Endothelial cell of umbilical vein (primary cell): ENCODE results near the gene PITPNM3. TPM values are rescaled to one million over a fixed set of nuclear protein-coding genes. Genes with fewer than 3 reads are reported as not detected.

Source experiments
- BruUV-seq: library from RNA; stranded (reverse); fragments of 400-500 nt; replicated peaks from 2 replicates; lab custom pipeline; 2021; lab: Mats Ljungman, UMichigan
- CTCF ChIA-PET: fragments of 300-600, 350-600 bp; sonication (Branson Sonifier 250); formaldehyde crosslinking; loops from one replicate; lab custom pipeline; 2021; ENCODE audit warnings: antibody characterized with exemption, inconsistent platforms; lab: Charles Lee
- POLR2A ChIA-PET: fragments of 300-600, 350-600 bp; sonication (Branson Sonifier 250); formaldehyde crosslinking; loops from one replicate; lab custom pipeline; 2021; ENCODE audit warnings: antibody characterized with exemption, inconsistent platforms; lab: Charles Lee
- DNase-seq: peaks from one replicate; pipeline ENCODE4 v3.0.0-alpha.2; 2011; ENCODE audit warnings: low read depth, low spot score
- FAIRE-seq: peaks from 2 replicates; lab custom pipeline; 2011; peaks lifted over from hg19 to GRCh38; lab: Jason Lieb, UNC
- H2AFZ ChIP-seq: 2 replicates; pipeline ENCODE4 v1.6.0; 2012; ENCODE audit warnings: low read depth, low read length, control low read depth, inconsistent platforms
- H3K27ac ChIP-seq: 2 replicates; pipeline ENCODE4 v1.5.1; 2011; ENCODE audit warnings: low read depth, mild to moderate bottlenecking, control low read depth, low read length, moderate library complexity; ENCODE audit not compliant: insufficient read depth
- H3K27me3 ChIP-seq, 2 experiments: 2 replicates each; pipeline versions ENCODE4 v1.6.0 to v1.6.1; 2011; ENCODE audit warnings: low read length in 2 of 2, mixed read lengths in 1 of 2; ENCODE audit not compliant: control insufficient read depth in 2 of 2, insufficient read depth in 2 of 2
- H3K36me3 ChIP-seq, 2 experiments: 2 replicates in 1 of 2; 3 replicates in 1 of 2; pipeline ENCODE4 v1.5.1; 2011; ENCODE audit warnings: low read length in 2 of 2, mild to moderate bottlenecking in 1 of 2, moderate library complexity in 1 of 2; ENCODE audit not compliant: control insufficient read depth in 2 of 2, insufficient read depth in 2 of 2; ENCODE audit errors: extremely low read depth in 1 of 2
- H3K4me1 ChIP-seq: 3 replicates; pipeline ENCODE4 v1.5.1; 2011; ENCODE audit warnings: mild to moderate bottlenecking, low read length; ENCODE audit not compliant: control insufficient read depth, insufficient read depth; ENCODE audit errors: extremely low read depth
- H3K4me2 ChIP-seq: 2 replicates; pipeline ENCODE4 v1.6.1; 2011; ENCODE audit warnings: low read length, control low read depth, mixed read lengths; ENCODE audit not compliant: insufficient read depth
- H3K4me3 ChIP-seq, 3 experiments: fragments of 200-600 bp in 1 of 3; sonication (generic), shearing (Covaris generic) in 1 of 3; replicated peaks in 1 of 3; 2 replicates each; pipeline ENCODE4 v1.5.1; 2011 to 2016; ENCODE audit warnings: control low read depth in 3 of 3, low read length in 3 of 3, mild to moderate bottlenecking in 2 of 3, inconsistent platforms in 1 of 3, low read depth in 1 of 3, moderate library complexity in 1 of 3; ENCODE audit not compliant: insufficient read depth in 1 of 3
- H3K79me2 ChIP-seq: 2 replicates; pipeline ENCODE4 v1.6.0; 2012; ENCODE audit warnings: low read length, inconsistent platforms; ENCODE audit not compliant: control insufficient read depth, insufficient read depth
- H3K9ac ChIP-seq: replicated peaks from 2 replicates; pipeline ENCODE3; 2011; ENCODE audit warnings: low read length, control low read depth; ENCODE audit not compliant: insufficient read depth; ENCODE audit errors: extremely low read depth
- H3K9me1 ChIP-seq: replicated peaks from 3 replicates; pipeline ENCODE4 v1.6.0; 2011; ENCODE audit warnings: mild to moderate bottlenecking, low read length; ENCODE audit not compliant: control insufficient read depth, insufficient read depth; ENCODE audit errors: extremely low read depth
- H3K9me3 ChIP-seq: replicated peaks from 2 replicates; pipeline ENCODE4 v1.5.1; 2012; ENCODE audit warnings: low read length, inconsistent platforms; ENCODE audit not compliant: control insufficient read depth, insufficient read depth
- H4K20me1 ChIP-seq: replicated peaks from 2 replicates; pipeline ENCODE3; 2011; ENCODE audit warnings: mild to moderate bottlenecking, low read length; ENCODE audit not compliant: control insufficient read depth, insufficient read depth; ENCODE audit errors: extremely low read depth
- EZH2 ChIP-seq: IDR thresholded peaks from 2 replicates; pipeline ENCODE4 v1.6.1; 2012; ENCODE audit warnings: borderline replicate concordance, low read depth, mild to moderate bottlenecking, moderate library complexity, low read length, inconsistent platforms; ENCODE audit not compliant: severe bottlenecking
- FOS ChIP-seq: IDR thresholded peaks from 2 replicates; pipeline ENCODE4 v1.6.1; 2011; ENCODE audit warnings: mild to moderate bottlenecking, low read length, moderate library complexity, borderline replicate concordance; ENCODE audit not compliant: insufficient read depth
- GATA2 ChIP-seq: IDR thresholded peaks from 2 replicates; pipeline ENCODE4 v1.7.0; 2011; ENCODE audit warnings: low read depth, mild to moderate bottlenecking, moderate library complexity, mixed read lengths, low read length; ENCODE audit not compliant: insufficient read length, insufficient read depth
- JUN ChIP-seq: IDR thresholded peaks from 2 replicates; pipeline ENCODE4 v1.6.1; 2011; ENCODE audit warnings: borderline replicate concordance, low read depth; ENCODE audit not compliant: insufficient read length, insufficient read depth
- MYC ChIP-seq: IDR thresholded peaks from one replicate; pipeline ENCODE4 v1.6.1; 2011; ENCODE audit warnings: mild to moderate bottlenecking, low read depth, low read length
- POLR2A ChIP-seq: IDR thresholded peaks from 2 replicates; pipeline ENCODE4 v1.6.1; 2012; ENCODE audit warnings: low read depth, mild to moderate bottlenecking, control low read depth, low read length
- POLR2AphosphoS5 ChIP-seq: IDR thresholded peaks from 2 replicates; pipeline ENCODE4 v1.6.1; 2012; ENCODE audit warnings: low read depth, mild to moderate bottlenecking, control low read depth, low read length, moderate library complexity; ENCODE audit not compliant: insufficient read depth
- dilution Hi-C: fragments of 300-500 bp; cut with MboI; formaldehyde crosslinking; loops from one replicate; pipeline ENCODE4 v1.15.0; 2019; ENCODE audit warnings: low sequenced_read_pairs; ENCODE audit not compliant: extremely low pct_ligation_motif_present
- intact Hi-C: fragments of 100-400 bp; cut with micrococcal nuclease; formaldehyde crosslinking; loops from one replicate; pipeline ENCODE4 v1.10.0; 2022
- polyA plus RNA-seq, 4 experiments: library from polyadenylated mRNA; depleted of rRNA in 3 of 4; stranded (reverse) in 3 of 4; unstranded in 1 of 4; fragments of >200 nt; gene quantifications; 2 replicates each; pipeline versions ENCODE4 v1.2.1 to v1.2.3, GENCODE V29; 2011 to 2012; ENCODE audit warnings: missing spikeins in 1 of 4
- total RNA-seq: library from RNA; stranded (reverse); gene quantifications from 2 replicates; pipeline ENCODE4 v1.2.3, GENCODE V29; 2021
- TF ChIP-seq, protein P1 (sequence below): IDR thresholded peaks from 2 replicates; pipeline ENCODE4 v1.6.1; 2011; ENCODE audit not compliant: insufficient read depth, insufficient read length
- TF ChIP-seq, protein P2 (sequence below), 2 donors: IDR thresholded peaks; 1 replicate in 1 of 2; 2 replicates in 1 of 2; pipeline ENCODE4 v1.5.1; 2011; ENCODE audit warnings: low read length in 2 of 2, mild to moderate bottlenecking in 2 of 2, moderate library complexity in 2 of 2, control low read depth in 1 of 2, inconsistent platforms in 1 of 2, low read depth in 1 of 2; ENCODE audit not compliant: insufficient read depth in 1 of 2; ENCODE audit errors: extremely low read depth in 1 of 2

Gene PITPNM3
- total and polyA plus RNA-seq, 2 donors (not counting 3 experiments of a cell fraction or from before 2014, with no cell fraction given) = 1.0 to 1.9 TPM

DNA sequence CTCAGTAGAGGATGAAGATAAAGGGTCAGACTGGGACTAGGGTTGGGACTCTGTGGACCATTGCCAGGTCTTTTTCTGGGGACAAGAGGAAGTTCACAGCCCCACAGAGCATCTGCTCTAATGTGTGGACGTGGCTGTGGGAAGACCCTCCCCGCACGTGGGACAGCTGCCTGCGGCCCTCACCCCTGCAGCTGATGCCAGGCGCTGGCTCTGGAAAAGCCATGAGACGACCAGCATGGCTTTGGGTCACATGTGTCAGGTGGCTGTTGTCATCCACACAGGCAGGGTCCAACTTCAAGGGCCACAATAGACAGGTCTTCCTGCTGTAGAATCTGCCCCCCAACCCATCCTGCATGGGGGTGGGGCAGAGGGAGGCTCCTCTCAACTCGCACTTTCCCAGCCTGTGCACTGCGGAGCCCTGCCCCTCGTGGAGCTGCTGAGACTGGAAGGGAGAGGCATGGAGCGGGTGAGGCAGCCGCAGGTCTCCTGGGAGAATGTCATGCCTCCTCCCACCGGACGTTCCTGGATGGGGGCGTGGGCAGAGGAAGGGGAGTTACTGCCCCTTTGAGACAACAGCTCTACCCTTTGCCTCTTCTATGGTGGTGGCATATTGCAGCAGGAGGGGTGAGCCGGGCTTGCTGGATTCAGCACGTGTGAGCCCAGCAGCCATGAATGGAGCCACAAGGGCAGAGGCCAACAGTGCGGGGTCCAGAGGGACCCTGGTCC lies 58.7 kb downstream of the PITPNM3 start:
- CTCF ChIA-PET = interaction anchor here (1.0 to 1.2 kb wide), 2 partner anchors 12 to 25 kb away, joined by 3 read pairs; no protein-coding TSS in a partner anchor
- intact Hi-C loops = no loop called here

More for the DNA sequence above, 58.7 kb downstream of the PITPNM3 start:
- H3K4me3 ChIP-seq = no peak overlapping the region
- no peak for TF ChIP-seq JUN
- no peak for TF ChIP-seq GATA2
- TF ChIP-seq FOS = no peak
- TF ChIP-seq, protein P1, sequence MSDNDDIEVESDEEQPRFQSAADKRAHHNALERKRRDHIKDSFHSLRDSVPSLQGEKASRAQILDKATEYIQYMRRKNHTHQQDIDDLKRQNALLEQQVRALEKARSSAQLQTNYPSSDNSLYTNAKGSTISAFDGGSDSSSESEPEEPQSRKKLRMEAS = no peak
- no peak for TF ChIP-seq EZH2
- TF ChIP-seq, protein P2, sequence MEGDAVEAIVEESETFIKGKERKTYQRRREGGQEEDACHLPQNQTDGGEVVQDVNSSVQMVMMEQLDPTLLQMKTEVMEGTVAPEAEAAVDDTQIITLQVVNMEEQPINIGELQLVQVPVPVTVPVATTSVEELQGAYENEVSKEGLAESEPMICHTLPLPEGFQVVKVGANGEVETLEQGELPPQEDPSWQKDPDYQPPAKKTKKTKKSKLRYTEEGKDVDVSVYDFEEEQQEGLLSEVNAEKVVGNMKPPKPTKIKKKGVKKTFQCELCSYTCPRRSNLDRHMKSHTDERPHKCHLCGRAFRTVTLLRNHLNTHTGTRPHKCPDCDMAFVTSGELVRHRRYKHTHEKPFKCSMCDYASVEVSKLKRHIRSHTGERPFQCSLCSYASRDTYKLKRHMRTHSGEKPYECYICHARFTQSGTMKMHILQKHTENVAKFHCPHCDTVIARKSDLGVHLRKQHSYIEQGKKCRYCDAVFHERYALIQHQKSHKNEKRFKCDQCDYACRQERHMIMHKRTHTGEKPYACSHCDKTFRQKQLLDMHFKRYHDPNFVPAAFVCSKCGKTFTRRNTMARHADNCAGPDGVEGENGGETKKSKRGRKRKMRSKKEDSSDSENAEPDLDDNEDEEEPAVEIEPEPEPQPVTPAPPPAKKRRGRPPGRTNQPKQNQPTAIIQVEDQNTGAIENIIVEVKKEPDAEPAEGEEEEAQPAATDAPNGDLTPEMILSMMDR (IDR thresholded peaks at IDR 0.05; ENCODE audit: extremely low read depth in 1 of 2, insufficient read depth in 1 of 2, low read depth in 1 of 2, low read length in 2 of 2) = no peak
- no peak for TF ChIP-seq POLR2A
- no peak for TF ChIP-seq POLR2AphosphoS5
- no peak for TF ChIP-seq MYC
- no peaks in the 10 kb centered on the region for H3K27me3 ChIP-seq
- H2AFZ ChIP-seq = no peak overlapping the region
- no peaks in the 10 kb centered on the region for H3K9me3 ChIP-seq
- dilution Hi-C loops = no loop called here
- H3K27ac ChIP-seq = no peak overlapping the region
- DNase-seq (no peak), FAIRE-seq (no peak)
- H3K36me3 ChIP-seq = no peaks in the 10 kb centered on the region
- POLR2A ChIA-PET = no interaction called here
- H3K9ac ChIP-seq = no peak overlapping the region
- no peaks in the 10 kb centered on the region for H3K9me1 ChIP-seq
- BruUV-seq = no TSS peak
- H3K79me2 ChIP-seq = no peaks in the 10 kb centered on the region
- no peaks in the 10 kb centered on the region for H3K4me1 ChIP-seq
- H3K4me2 ChIP-seq = no peak overlapping the region
- H4K20me1 ChIP-seq = no peaks in the 10 kb centered on the region
